CD4-positive, alpha-beta T cell treated with Interleukin-6 for 4 hours (primary cell): ENCODE results near the gene FAM53B.

Source experiments
- DNase-seq: peaks from one replicate; pipeline ENCODE4 v3.0.0-alpha.2; 2020; ENCODE audit warnings: mixed read lengths

Gene FAM53B

GRCh38 chr10:124676416-124677062, 67.6 kb downstream of the FAM53B start:
- no peak for DNase-seq

- no peak for DNase-seq
Observed at GRCh38 chr10:124675824-124676223, 68.4 kb downstream of the FAM53B start.

- no peak for DNase-seq
Observed at GRCh38 chr10:124675261-124675660, 68.9 kb downstream of the FAM53B start.

- DNase-seq, result no peak
Observed at GRCh38 chr10:124674768-124675222, 69.4 kb downstream of the FAM53B start.

GRCh38 chr10:124672181-124672638, 72.0 kb downstream of the FAM53B start:
- no peak for DNase-seq

- peak; percentile 37 for DNase-seq
Observed at GRCh38 chr10:124671486-124672075, 72.6 kb downstream of the FAM53B start.

- DNase-seq, result peak; percentile 59
Observed at GRCh38 chr10:124670849-124671248, 73.3 kb downstream of the FAM53B start.

- no peak for DNase-seq
Observed at GRCh38 chr10:124669824-124670654, 74.1 kb downstream of the FAM53B start.

- no peak for DNase-seq
Observed at GRCh38 chr10:124669141-124669823, 74.9 kb downstream of the FAM53B start.

GRCh38 chr10:124668517-124669051, 75.6 kb downstream of the FAM53B start:
- no peak for DNase-seq

GRCh38 chr10:124667425-124668345, 76.5 kb downstream of the FAM53B start:
- DNase-seq, result no peak

- DNase-seq, result no peak
Observed at GRCh38 chr10:124666494-124666893, 77.7 kb downstream of the FAM53B start.

GRCh38 chr10:124665980-124666379, 78.2 kb downstream of the FAM53B start:
- no peak for DNase-seq

- DNase-seq, result no peak
Observed at GRCh38 chr10:124665558-124665957, 78.6 kb downstream of the FAM53B start.

GRCh38 chr10:124665091-124665490, 79.1 kb downstream of the FAM53B start:
- no peak for DNase-seq

- DNase-seq, result no peak
Observed at GRCh38 chr10:124663766-124664360, 80.3 kb downstream of the FAM53B start.

GRCh38 chr10:124663228-124663627, 81.0 kb downstream of the FAM53B start:
- no peak for DNase-seq

- no peak for DNase-seq
Observed at GRCh38 chr10:124661660-124662180, 82.5 kb downstream of the FAM53B start.

GRCh38 chr10:124660404-124661125, 83.6 kb downstream of the FAM53B start:
- no peak for DNase-seq

GRCh38 chr10:124659380-124659779, 84.8 kb downstream of the FAM53B start:
- peak; percentile 32 for DNase-seq
